IMR-90 (cell line): ENCODE results near the gene AP3D1. TPM values are rescaled to one million over a fixed set of nuclear protein-coding genes. Genes with fewer than 3 reads are reported as not detected.

ENCODE experiments used
- ATAC-seq: fragments of 200-7000 bp; cut with Tn5 transposase; 2 replicates; pipeline ENCODE4 v1.9.1; 2020; ENCODE audit warnings: low read depth, mild to moderate bottlenecking, moderate library complexity
- BruUV-seq: library from RNA; stranded (reverse); fragments of 400-500 nt; replicated peaks from 2 replicates; lab custom pipeline; 2021; lab: Mats Ljungman, UMichigan
- CTCF ChIA-PET: fragments of 300-600 bp; formaldehyde crosslinking; extraction: SDS; loops from one replicate; lab custom pipeline; 2021; ENCODE audit warnings: antibody characterized with exemption; lab: Yijun Ruan, JAX
- POLR2A ChIA-PET: fragments of 300-600 bp; sonication (Branson Sonifier 250); formaldehyde crosslinking; loops from one replicate; lab custom pipeline; 2022; ENCODE audit warnings: antibody characterized with exemption; ENCODE audit not compliant: unreplicated experiment; lab: Charles Lee
- DNase-seq: peaks from one replicate; pipeline ENCODE4 v3.0.0; 2013
- H2AFZ ChIP-seq: replicated peaks from 2 replicates; pipeline ENCODE3; 2013; ENCODE audit warnings: low read length, mild to moderate bottlenecking; ENCODE audit not compliant: poor library complexity
- H2AK5ac ChIP-seq: 2 replicates; pipeline ENCODE4 v1.6.1; 2013; ENCODE audit warnings: low read depth, low read length, inconsistent platforms
- H2AK9ac ChIP-seq: replicated peaks from 2 replicates; pipeline ENCODE3; 2013; ENCODE audit warnings: mild to moderate bottlenecking, low read depth, low read length, moderate library complexity; ENCODE audit not compliant: poor library complexity
- H2BK120ac ChIP-seq: 2 replicates; pipeline ENCODE4 v1.6.1; 2013; ENCODE audit warnings: low read depth, low read length, inconsistent platforms
- H2BK15ac ChIP-seq: 3 replicates; pipeline ENCODE4 v1.6.1; 2013; ENCODE audit warnings: low read depth, low read length, inconsistent platforms
- H2BK20ac ChIP-seq: 2 replicates; pipeline ENCODE4 v1.6.1; 2013; ENCODE audit warnings: low read depth, mild to moderate bottlenecking, inconsistent platforms, low read length, moderate library complexity
- H2BK5ac ChIP-seq: 2 replicates; pipeline ENCODE4 v1.6.1; 2013; ENCODE audit warnings: mild to moderate bottlenecking, low read depth, low read length, inconsistent platforms; ENCODE audit not compliant: poor library complexity, severe bottlenecking
- H3K14ac ChIP-seq: replicated peaks from 2 replicates; pipeline ENCODE4 v1.6.1; 2013; ENCODE audit warnings: low read depth, low read length, inconsistent platforms
- H3K18ac ChIP-seq: 2 replicates; pipeline ENCODE4 v1.6.1; 2013; ENCODE audit warnings: low read depth, low read length, control low read depth
- H3K23ac ChIP-seq: 2 replicates; pipeline ENCODE4 v1.6.1; 2013; ENCODE audit warnings: low read depth, low read length, inconsistent platforms
- H3K27ac ChIP-seq: 2 replicates; pipeline ENCODE4 v1.5.1; 2013; ENCODE audit warnings: mild to moderate bottlenecking, control low read depth, low read length; ENCODE audit not compliant: insufficient read depth
- H3K27me3 ChIP-seq: 2 replicates; pipeline ENCODE4 v1.6.1; 2013; ENCODE audit warnings: low read length; ENCODE audit not compliant: control insufficient read depth, insufficient read depth
- H3K36me3 ChIP-seq: 2 replicates; pipeline ENCODE4 v1.6.1; 2013; ENCODE audit warnings: low read length, mixed read lengths; ENCODE audit not compliant: control insufficient read depth, insufficient read depth
- H3K4ac ChIP-seq: 2 replicates; pipeline ENCODE4 v1.6.1; 2013; ENCODE audit warnings: low read depth, low read length, inconsistent platforms
- H3K4me1 ChIP-seq: 2 replicates; pipeline ENCODE4 v1.6.1; 2013; ENCODE audit warnings: low read length, mixed read lengths; ENCODE audit not compliant: control insufficient read depth, insufficient read depth
- H3K4me2 ChIP-seq: 2 replicates; pipeline ENCODE4 v1.6.1; 2013; ENCODE audit warnings: low read depth, mild to moderate bottlenecking, control low read depth, low read length, moderate library complexity
- H3K4me3 ChIP-seq: 2 replicates; pipeline ENCODE4 v1.5.1; 2013; ENCODE audit warnings: low read depth, mild to moderate bottlenecking, control low read depth, low read length, moderate library complexity; ENCODE audit not compliant: insufficient read depth
- H3K56ac ChIP-seq: 2 replicates; pipeline ENCODE4 v1.6.1; 2013; ENCODE audit warnings: low read length, inconsistent platforms; ENCODE audit not compliant: insufficient read depth; ENCODE audit errors: extremely low read depth
- H3K79me1 ChIP-seq, 2 experiments: 2 replicates each; pipeline ENCODE4 v1.6.1; 2013; ENCODE audit warnings: low read length in 2 of 2, inconsistent platforms in 1 of 2, low read depth in 1 of 2
- H3K9ac ChIP-seq: 2 replicates; pipeline ENCODE4 v1.6.1; 2013; ENCODE audit warnings: low read depth, low read length, control low read depth
- H3K9me1 ChIP-seq: 2 replicates; pipeline ENCODE4 v1.6.1; 2013; ENCODE audit warnings: low read length, inconsistent platforms; ENCODE audit not compliant: insufficient read depth
- H3K9me3 ChIP-seq: 2 replicates; pipeline ENCODE4 v1.6.1; 2013; ENCODE audit warnings: low read length; ENCODE audit not compliant: control insufficient read depth, insufficient read depth
- H4K20me1 ChIP-seq: 2 replicates; pipeline ENCODE4 v1.6.1; 2013; ENCODE audit warnings: low read length, inconsistent platforms; ENCODE audit not compliant: insufficient read depth
- H4K5ac ChIP-seq: 2 replicates; pipeline ENCODE4 v1.6.1; 2013; ENCODE audit warnings: mild to moderate bottlenecking, low read depth, low read length, control low read depth
- H4K8ac ChIP-seq, 2 experiments: 2 replicates each; pipeline ENCODE4 v1.6.1; 2013; ENCODE audit warnings: low read depth in 2 of 2, low read length in 2 of 2, control low read depth in 1 of 2, inconsistent platforms in 1 of 2
- H4K91ac ChIP-seq: 2 replicates; pipeline ENCODE4 v1.6.1; 2013; ENCODE audit warnings: low read depth, low read length, inconsistent platforms; ENCODE audit not compliant: insufficient read depth
- FOS ChIP-seq: fragments of 150-350 bp; IDR thresholded peaks from 2 replicates; pipeline ENCODE4 v1.6.1; 2016; ENCODE audit warnings: low read depth, low read length
- POLR2A ChIP-seq: IDR thresholded peaks from 2 replicates; pipeline ENCODE4 v1.6.1; 2012; ENCODE audit warnings: mild to moderate bottlenecking, low read depth, low read length
- RAD21 ChIP-seq: IDR thresholded peaks from 2 replicates; pipeline ENCODE4 v1.6.1; 2012; ENCODE audit warnings: low read length, improper control_type of control experiment
- RCOR1 ChIP-seq: IDR thresholded peaks from 2 replicates; pipeline ENCODE4 v1.6.1; 2012; ENCODE audit warnings: mild to moderate bottlenecking, low read length, improper control_type of control experiment; ENCODE audit not compliant: insufficient replicate concordance
- WGBS, 2 experiments: methylation state at CpG; one replicate each; pipeline versions ENCODE4 v1.1.5 to v1.1.7; 2013; ENCODE audit warnings: missing lambda C conversion rate in 2 of 2; ENCODE audit not compliant: insufficient read length in 1 of 2; ENCODE audit errors: extremely low coverage in 2 of 2; 5-methylcytosine and 5-hydroxymethylcytosine counted together
- dilution Hi-C: fragments of 300-500 bp; cut with HindIII; formaldehyde crosslinking; loops from one replicate; pipeline ENCODE4 v1.14.3; 2018; ENCODE audit warnings: low sequenced_read_pairs; ENCODE audit not compliant: unreplicated experiment
- in situ Hi-C: fragments of 300-500 bp; cut with MboI; formaldehyde crosslinking; loops from 3 replicates; pipeline ENCODE4 v1.14.3; 2019; ENCODE audit warnings: low sequenced_read_pairs, inconsistent platforms, mixed read lengths
- intact Hi-C: fragments of 100-400 bp; cut with micrococcal nuclease; formaldehyde crosslinking; loops from 2 replicates; pipeline ENCODE4 v1.10.0; 2022
- polyA plus RNA-seq, 3 experiments: library from polyadenylated mRNA; depleted of rRNA; stranded (reverse); fragments of >200 nt; gene quantifications; 2 replicates each; pipeline ENCODE4 v1.2.3, GENCODE V29; 2012; ENCODE audit warnings: low replicate concordance in 1 of 3
- total RNA-seq: library from RNA; depleted of rRNA; stranded (reverse); fragments of >200 nt; gene quantifications from 2 replicates; pipeline ENCODE4 v1.2.3, GENCODE V29; 2012
- TF ChIP-seq, protein P1 (sequence below): fragments of 150-350 bp; IDR thresholded peaks from 2 replicates; pipeline ENCODE4 v1.6.1; 2017; ENCODE audit warnings: mild to moderate bottlenecking, antibody characterized with exemption, low read length, low read depth

The AP3D1 gene
- total and polyA plus RNA-seq, 2 of the 4 experiments (the other 2 are of a cell fraction), result 75.3 to 129 TPM

DNA sequence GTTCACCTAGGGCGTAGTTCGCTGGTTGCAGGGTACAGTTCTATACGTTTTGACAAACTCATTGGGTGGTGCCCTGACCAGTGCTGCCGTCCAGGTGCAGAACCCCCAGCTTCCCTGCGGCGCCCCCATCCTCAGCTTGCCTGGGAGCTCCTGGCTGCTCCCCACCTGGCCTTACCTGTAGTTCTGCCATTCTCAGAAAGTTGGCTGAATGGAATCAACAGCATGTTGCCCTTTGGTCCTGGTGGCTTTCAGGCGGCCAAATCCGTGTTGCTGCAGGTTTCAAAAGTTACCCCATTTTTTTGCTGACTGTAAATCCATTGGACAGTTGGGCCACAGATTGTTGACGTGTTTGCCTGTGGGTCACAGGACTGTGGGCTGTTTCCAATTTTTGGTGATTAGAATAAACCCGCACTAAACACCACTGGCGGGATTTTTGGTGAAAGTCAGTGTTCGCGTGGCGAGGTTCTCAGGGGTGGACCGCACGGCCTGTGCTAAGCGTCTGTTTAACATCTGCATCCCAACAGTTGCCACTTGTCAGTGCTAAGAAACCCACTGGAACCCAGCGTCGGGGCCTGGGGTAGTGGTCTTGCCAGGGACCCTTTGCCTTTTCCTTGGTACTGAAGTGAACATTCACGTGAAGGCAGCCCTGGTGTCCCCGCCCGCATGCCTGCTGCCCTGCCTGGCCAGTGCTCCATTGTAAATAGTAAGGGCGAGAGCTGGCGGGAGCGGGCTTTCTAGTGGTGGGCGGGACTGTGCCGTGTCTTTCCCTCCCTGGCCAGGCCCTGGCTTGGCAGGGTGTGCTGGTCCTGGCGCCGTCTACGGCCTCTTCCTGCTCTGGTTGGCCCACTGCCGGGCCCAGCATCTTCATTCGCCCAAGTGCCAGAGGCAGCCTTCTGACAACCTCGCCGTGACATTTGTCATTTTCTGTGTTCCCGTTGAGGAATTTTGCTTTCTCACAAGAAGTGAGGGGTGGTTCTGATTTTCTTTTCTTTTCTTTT lies 15.7 kb upstream of the AP3D1 start:
- H3K23ac ChIP-seq, result peak overlapping the region; percentile 74
- no peak for ATAC-seq
- WGBS, 2 experiments, result 69% methylated on average over 16 of the region's 35 CpGs; no CpG with 5 or more reads in 1 of the 2 experiments
- peak overlapping the region; percentile 27 for H2BK5ac ChIP-seq
- no peak overlapping the region for H3K4me3 ChIP-seq
- ChIA-PET POLR2A (no interaction called here), CTCF (no interaction called here)
- H3K79me1 ChIP-seq, result peaks cover 10 to 66% of the 10 kb centered on the region in 2 experiments; a peak in 2 of 4 replicates
- no peak overlapping the region for H3K9ac ChIP-seq
- no peak overlapping the region for H2BK20ac ChIP-seq
- no peaks in the 10 kb centered on the region for H3K36me3 ChIP-seq
- H3K27ac ChIP-seq, result peak overlapping the region; percentile 21; the same call in 1 of the 2 replicates
- peaks cover 25% of the 10 kb centered on the region for H3K9me1 ChIP-seq
- peak overlapping the region; percentile 37 for H3K4ac ChIP-seq
- DNase-seq, result peak; percentile 67
- peak overlapping the region; percentile 54 for H2AK5ac ChIP-seq
- in situ Hi-C loops, result no loop called here
- H4K5ac ChIP-seq, result no peak overlapping the region
- BruUV-seq, result no TSS peak
- H2BK15ac ChIP-seq, result no peak overlapping the region
- peaks cover 37% of the 10 kb centered on the region for H3K4me1 ChIP-seq
- no peaks in the 10 kb centered on the region for H3K27me3 ChIP-seq
- H2AK9ac ChIP-seq, result peak overlapping the region; percentile 70
- H4K8ac ChIP-seq, result peak overlapping the region in 1 of 2 experiments; percentile 41; a peak in 2 of 4 replicates
- H2BK120ac ChIP-seq, result peak overlapping the region; percentile 29
- dilution Hi-C loops, result no loop called here
- H4K20me1 ChIP-seq, result peaks cover 71% of the 10 kb centered on the region
- peak overlapping the region; percentile 23; the same call in 1 of the 2 replicates for H3K4me2 ChIP-seq
- no peak overlapping the region for H3K56ac ChIP-seq
- H3K14ac ChIP-seq, result peak overlapping the region; percentile 11
- intact Hi-C loops, result no loop called here
- no peak overlapping the region for H3K18ac ChIP-seq
- peak overlapping the region; percentile 3 for H2AFZ ChIP-seq
- no peaks in the 10 kb centered on the region for H3K9me3 ChIP-seq
- peak overlapping the region; percentile 17; the same call in 1 of the 2 replicates for H4K91ac ChIP-seq
- no peak for TF ChIP-seq FOS
- TF ChIP-seq, protein P1, sequence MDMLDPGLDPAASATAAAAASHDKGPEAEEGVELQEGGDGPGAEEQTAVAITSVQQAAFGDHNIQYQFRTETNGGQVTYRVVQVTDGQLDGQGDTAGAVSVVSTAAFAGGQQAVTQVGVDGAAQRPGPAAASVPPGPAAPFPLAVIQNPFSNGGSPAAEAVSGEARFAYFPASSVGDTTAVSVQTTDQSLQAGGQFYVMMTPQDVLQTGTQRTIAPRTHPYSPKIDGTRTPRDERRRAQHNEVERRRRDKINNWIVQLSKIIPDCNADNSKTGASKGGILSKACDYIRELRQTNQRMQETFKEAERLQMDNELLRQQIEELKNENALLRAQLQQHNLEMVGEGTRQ, result no peak
- TF ChIP-seq RAD21, result no peak
- TF ChIP-seq POLR2A, result 0 out of 2 replicates have a peak, but pooled peaks have one; percentile 35
- no peak for TF ChIP-seq RCOR1
